K562 (cell line): ENCODE data around the gene TLCD1. TPM values are rescaled to one million over a fixed set of nuclear protein-coding genes. Genes with fewer than 3 reads are reported as not detected.

Experiments
- BACH1 ChIP-seq: fragments of 200-800 bp; sonication (Bioruptor generic); IDR thresholded peaks from 2 replicates; pipeline ENCODE4 v1.6.1; 2016; ENCODE audit warnings: missing genetic modification characterization, missing compliant biosample characterization
- CBX3 ChIP-seq, 2 experiments: IDR thresholded peaks; 1 replicate in 1 of 2; 2 replicates in 1 of 2; pipeline ENCODE4 v1.6.1; 2012; ENCODE audit warnings: inconsistent platforms in 2 of 2, low read length in 2 of 2, borderline replicate concordance in 1 of 2, control low read depth in 1 of 2
- DEAF1 ChIP-seq: fragments of 450-650 bp; formaldehyde crosslinking; IDR thresholded peaks from 2 replicates; pipeline ENCODE4 v1.4.0; 2020; ENCODE audit warnings: mild to moderate bottlenecking, moderate library complexity
- ELK3 ChIP-seq: fragments of 450-650 bp; formaldehyde crosslinking; IDR thresholded peaks from 2 replicates; pipeline ENCODE4 v1.4.0; 2020; ENCODE audit warnings: mild to moderate bottlenecking
- EP400 ChIP-seq: fragments of 450-650 bp; IDR thresholded peaks from 2 replicates; pipeline ENCODE4 v1.6.1; 2017; ENCODE audit warnings: antibody characterized with exemption, mild to moderate bottlenecking, moderate library complexity
- HNRNPK ChIP-seq: fragments of 200-400 bp; formaldehyde crosslinking; IDR thresholded peaks from one replicate; pipeline ENCODE4 v1.6.1; 2018; ENCODE audit warnings: mild to moderate bottlenecking, low read depth, low read length; ENCODE audit not compliant: poor library complexity, severe bottlenecking
- HNRNPLL ChIP-seq: fragments of 200-400 bp; formaldehyde crosslinking; IDR thresholded peaks from 2 replicates; pipeline ENCODE4 v1.6.1; 2017; ENCODE audit warnings: low read length, low read depth, mild to moderate bottlenecking; ENCODE audit not compliant: poor library complexity, severe bottlenecking
- HSF4 ChIP-seq: fragments of 250-450 bp; sonication (Bioruptor Pico); IDR thresholded peaks from 2 replicates; pipeline ENCODE4 v2.1.2; 2022; ENCODE audit warnings: mild to moderate bottlenecking, moderate library complexity, borderline replicate concordance
- MAFG ChIP-seq: fragments of 450-650 bp; conservative IDR thresholded peaks from 2 replicates; pipeline ENCODE4 v1.6.1; 2016; ENCODE audit warnings: missing genetic modification characterization, missing compliant biosample characterization
- NFE2 ChIP-seq: IDR thresholded peaks from 2 replicates; pipeline ENCODE4 v1.6.1; 2014; ENCODE audit warnings: antibody characterized with exemption, low read depth
- NRF1 ChIP-seq, 2 experiments: fragments of 450-650 bp; IDR thresholded peaks in 1 of 2; conservative IDR thresholded peaks in 1 of 2; 2 replicates each; pipeline ENCODE4 v1.6.1; 2014; ENCODE audit warnings: mild to moderate bottlenecking in 2 of 2
- PHB ChIP-seq: fragments of 250-450 bp; sonication (Bioruptor Pico); IDR thresholded peaks from 2 replicates; pipeline ENCODE4 v1.5.0; 2021
- POLR2H ChIP-seq: IDR thresholded peaks from 2 replicates; pipeline ENCODE4 v1.6.1; 2016; ENCODE audit warnings: missing genetic modification characterization, low read depth, mild to moderate bottlenecking, control low read depth, missing compliant biosample characterization, moderate library complexity
- RBM14 ChIP-seq: fragments of 200-400 bp; formaldehyde crosslinking; IDR thresholded peaks from 2 replicates; pipeline ENCODE4 v1.6.1; 2018; ENCODE audit warnings: low read depth, mild to moderate bottlenecking, low read length, moderate library complexity, borderline replicate concordance; ENCODE audit not compliant: insufficient read depth
- RREB1 ChIP-seq: fragments of 250-450 bp; sonication (Bioruptor Pico); IDR thresholded peaks from 2 replicates; pipeline ENCODE4 v1.4.0; 2020
- SMARCA4 ChIP-seq: fragments of 450-650 bp; IDR thresholded peaks from 2 replicates; pipeline ENCODE4 v1.6.1; 2016
- TAF9B ChIP-seq: fragments of 450-650 bp; IDR thresholded peaks from 2 replicates; pipeline ENCODE4 v1.6.1; 2018; ENCODE audit warnings: mild to moderate bottlenecking; ENCODE audit not compliant: partially characterized antibody
- TAL1 ChIP-seq: fragments of 450-650 bp; IDR thresholded peaks from 2 replicates; pipeline ENCODE4 v1.6.1; 2016; ENCODE audit warnings: mild to moderate bottlenecking
- ZFP1 ChIP-seq: fragments of 450-650 bp; formaldehyde crosslinking; IDR thresholded peaks from 2 replicates; pipeline ENCODE4 v1.4.0; 2020; ENCODE audit warnings: mild to moderate bottlenecking, mixed read lengths
- ZNF23 ChIP-seq: fragments of 250-450 bp; sonication (Bioruptor Pico); IDR thresholded peaks from 2 replicates; pipeline ENCODE4 v1.4.0; 2020; ENCODE audit warnings: mild to moderate bottlenecking
- ZNF274 ChIP-seq: IDR thresholded peaks from 2 replicates; pipeline ENCODE4 v1.6.1; 2011; ENCODE audit warnings: low read depth, mild to moderate bottlenecking, low read length, moderate library complexity, borderline replicate concordance
- polyA plus RNA-seq, 8 experiments: library from polyadenylated mRNA; depleted of rRNA in 4 of 8; stranded (reverse) in 5 of 8; unstranded in 3 of 8; fragments of >200 nt; fragmentation: Nextera tagmentation in 2 of 8; fragmentation: Illumina TruSeq in 1 of 8; extraction: Ambion mirVana in 2 of 8; extraction: Trizol in 1 of 8; gene quantifications; 2 replicates each; pipeline versions ENCODE4 v1.2.1 to v1.2.3, GENCODE V29; 2011 to 2014; ENCODE audit warnings: inconsistent platforms in 1 of 8, missing spikeins in 1 of 8
- total RNA-seq, 7 experiments: library from RNA; depleted of rRNA in 6 of 7; stranded (reverse); fragments of >200 nt in 6 of 7; fragmentation: Illumina TruSeq in 2 of 7; extraction: Trizol in 2 of 7; gene quantifications; 2 replicates each; pipeline versions ENCODE4 v1.2.1 to v1.2.3, GENCODE V29; 2011 to 2021; ENCODE audit warnings: low replicate concordance in 1 of 7

The TLCD1 gene
- total and polyA plus RNA-seq, 9 of the 15 experiments (the other 6 are each of a cell fraction or from before 2014, with no cell fraction given), result 6.8 to 37.7 (median 21.7) TPM

- TF ChIP-seq RREB1 (CRISPR knock-in tag) (no peak), BACH1 (tag) (no peak), HSF4 (no peak), NRF1 (conservative IDR thresholded peaks at IDR 0.05 in 1 of 2, IDR thresholded peaks at IDR 0.05 in 1 of 2) (no peak), TAL1 (no peak), PHB (CRISPR knock-in tag) (no peak), ZFP1 (CRISPR knock-in tag) (no peak), TAF9B (no peak), RBM14 (no peak), HNRNPK (no peak), POLR2H (tag) (no peak), SMARCA4 (no peak; the same call in none of the 2 replicates), ZNF274 (no peak), CBX3 (IDR thresholded peaks at IDR 0.05; ENCODE audit: borderline replicate concordance in 1 of 2, low read length in 2 of 2) (no peak), ZNF23 (0 out of 2 replicates have a peak, but pooled peaks have one; percentile 55), NFE2 (no peak), MAFG (tag) (no peak), DEAF1 (no peak), HNRNPLL (no peak), EP400 (no peak), ELK3 (CRISPR knock-in tag) (no peak)
Measured at GRCh38 chr17:28720247-28720996, 5.6 kb downstream of the TLCD1 start (continued).
